HL-60 (cell line): ENCODE measurements around the gene VAV2.

ENCODE experiments used
- DNase-seq, 2 experiments: peaks; one replicate each; pipeline ENCODE4 v3.0.0-alpha.2; 2010 to 2020; ENCODE audit warnings: low read depth in 1 of 2, low spot score in 1 of 2
- H3K27ac ChIP-seq: fragments of 250-450 bp; sonication (Bioruptor Pico); replicated peaks from 2 replicates; pipeline ENCODE4 v1.5.1; 2020; ENCODE audit warnings: mild to moderate bottlenecking, moderate library complexity
- H3K27me3 ChIP-seq: fragments of 250-450 bp; sonication (Bioruptor Pico); 2 replicates; pipeline ENCODE4 v1.5.1; 2021; ENCODE audit warnings: mild to moderate bottlenecking, moderate library complexity; ENCODE audit not compliant: insufficient read depth, poor library complexity, severe bottlenecking
- H3K4me3 ChIP-seq: replicated peaks from 2 replicates; pipeline ENCODE4 v1.5.1; 2011; ENCODE audit warnings: mild to moderate bottlenecking, control low read depth, low read length; ENCODE audit not compliant: insufficient read depth
- CTCF ChIP-seq: IDR thresholded peaks from one replicate; pipeline ENCODE4 v1.5.1; 2011; ENCODE audit warnings: low read length, control low read depth, inconsistent platforms; ENCODE audit not compliant: insufficient read depth
- GABPA ChIP-seq: IDR thresholded peaks from 2 replicates; pipeline ENCODE4 v1.6.1; 2012; ENCODE audit warnings: low read depth
- POLR2AphosphoS5 ChIP-seq: IDR thresholded peaks from 2 replicates; pipeline ENCODE4 v1.6.1; 2012; ENCODE audit warnings: low read depth
- REST ChIP-seq: IDR thresholded peaks from 2 replicates; pipeline ENCODE4 v1.6.1; 2012; ENCODE audit warnings: low read depth; ENCODE audit not compliant: insufficient replicate concordance
- SPI1 ChIP-seq: IDR thresholded peaks from 2 replicates; pipeline ENCODE4 v1.6.1; 2012; ENCODE audit warnings: low read depth, mild to moderate bottlenecking, borderline replicate concordance

VAV2 gene

GRCh38 chr9:134028076-134028475 lies 36.0 kb upstream of the VAV2 start:
- Histone ChIP-seq H3K4me3 (no peak overlapping the region), H3K27me3 (no peaks in the 10 kb centered on the region), H3K27ac (no peak overlapping the region)
- TF ChIP-seq SPI1 (no peak), POLR2AphosphoS5 (0 out of 2 replicates have a peak, but pooled peaks have one; percentile 8), GABPA (no peak), CTCF (no peak), REST (no peak)
- no peak for DNase-seq

- Histone ChIP-seq H3K27me3 (no peaks in the 10 kb centered on the region), H3K27ac (no peak overlapping the region), H3K4me3 (no peak overlapping the region)
- no peak for DNase-seq
- TF ChIP-seq POLR2AphosphoS5, result no peak
- no peak for TF ChIP-seq CTCF
- no peak for TF ChIP-seq SPI1
- no peak for TF ChIP-seq GABPA
- no peak for TF ChIP-seq REST
Measured at GRCh38 chr9:134027561-134027960, 35.4 kb upstream of the VAV2 start.

- DNase-seq, result no peak
- no peak overlapping the region for H3K27ac ChIP-seq
- TF ChIP-seq SPI1, result no peak
- TF ChIP-seq CTCF, result no peak
- no peak for TF ChIP-seq POLR2AphosphoS5
- TF ChIP-seq GABPA, result no peak
- TF ChIP-seq REST, result no peak
- H3K4me3 ChIP-seq, result no peak overlapping the region
- no peaks in the 10 kb centered on the region for H3K27me3 ChIP-seq
Measured at GRCh38 chr9:134026981-134027380, 34.9 kb upstream of the VAV2 start.
